Spleen (tissue), 11 donors: Measurements from ENCODE around the gene DDR2. TPM values are rescaled to one million over a fixed set of nuclear protein-coding genes. Genes with fewer than 3 reads are reported as not detected.

Experiments used
- DNase-seq: peaks from one replicate; pipeline ENCODE4 v3.0.0-alpha.2; 2020
- H3K27ac ChIP-seq, 8 donors: fragments of 200-600 bp; sonication (generic) in 7 of 8; 1 replicate in 4 of 8; 2 replicates in 4 of 8; pipeline versions ENCODE4 v1.5.0 to v1.8.0; 2016 to 2021; ENCODE audit warnings: inconsistent platforms in 4 of 8, mild to moderate bottlenecking in 4 of 8, moderate library complexity in 1 of 8
- H3K27me3 ChIP-seq, 7 donors: fragments of 200-600 bp; sonication (generic) in 6 of 7; replicated peaks in 1 of 7; 1 replicate in 4 of 7; 2 replicates in 3 of 7; pipeline versions ENCODE4 v1.5.0 to v1.8.0; 2016 to 2021; ENCODE audit warnings: inconsistent platforms in 3 of 7, mild to moderate bottlenecking in 1 of 7
- H3K36me3 ChIP-seq, 6 donors: fragments of 200-600 bp; sonication (generic) in 5 of 6; 1 replicate in 4 of 6; 2 replicates in 2 of 6; pipeline versions ENCODE4 v1.5.0 to v1.8.0; 2016 to 2021; ENCODE audit warnings: inconsistent platforms in 2 of 6
- H3K4me1 ChIP-seq, 6 donors: fragments of 200-600 bp; sonication (generic) in 5 of 6; 1 replicate in 3 of 6; 2 replicates in 3 of 6; pipeline versions ENCODE4 v1.5.0 to v1.8.0; 2016 to 2021; ENCODE audit warnings: inconsistent platforms in 3 of 6
- H3K4me3 ChIP-seq, 8 donors: fragments of 200-600 bp; sonication (generic) in 7 of 8; 1 replicate in 4 of 8; 2 replicates in 4 of 8; pipeline versions ENCODE4 v1.5.0 to v1.8.0; 2016 to 2021; ENCODE audit warnings: inconsistent platforms in 4 of 8, mild to moderate bottlenecking in 4 of 8, moderate library complexity in 2 of 8
- H3K9me3 ChIP-seq, 8 donors: fragments of 200-600 bp; sonication (generic) in 7 of 8; 1 replicate in 4 of 8; 2 replicates in 4 of 8; pipeline versions ENCODE4 v1.5.0 to v1.8.0; 2016 to 2021; ENCODE audit warnings: inconsistent platforms in 4 of 8
- CTCF ChIP-seq, 11 experiments: fragments of 200-600 bp in 7 of 11; fragments of 450-650 bp in 4 of 11; sonication (generic) in 4 of 11; IDR thresholded peaks in 8 of 11; conservative IDR thresholded peaks in 3 of 11; 1 replicate in 7 of 11; 2 replicates in 4 of 11; pipeline versions ENCODE4 v1.4.0 to v1.8.0; 2016 to 2021; ENCODE audit warnings: antibody characterized with exemption in 11 of 11, inconsistent platforms in 4 of 11, mild to moderate bottlenecking in 1 of 11
- POLR2A ChIP-seq, 3 donors: fragments of 450-650 bp; IDR thresholded peaks; one replicate each; pipeline ENCODE4 v1.5.1; 2017; ENCODE audit warnings: antibody characterized with exemption in 3 of 3, mild to moderate bottlenecking in 1 of 3
- POLR2AphosphoS5 ChIP-seq, 3 donors: sonication (generic); formaldehyde crosslinking; IDR thresholded peaks; one replicate each; pipeline ENCODE4 v1.5.1; 2017; ENCODE audit warnings: antibody characterized with exemption in 3 of 3
- WGBS, 5 donors: extraction: QIAGEN DNeasy Blood & Tissue Kit in 3 of 5; methylation state at CpG; one replicate each; pipeline versions ENCODE4 v1.1.5 to v1.1.7; 2013 to 2018; 5-methylcytosine and 5-hydroxymethylcytosine counted together
- intact Hi-C: fragments of 100-400 bp; cut with DNase I; formaldehyde crosslinking; loops from one replicate; pipeline ENCODE4 v1.15.0; 2023; ENCODE audit warnings: low total_unique reads
- polyA plus RNA-seq, 3 donors: library from polyadenylated mRNA; stranded (reverse); fragments of 200-250 nt; gene quantifications; one replicate each; pipeline ENCODE4 v1.2.1, GENCODE V29; 2013
- total RNA-seq, 7 donors: library from RNA; depleted of rRNA in 3 of 7; stranded (reverse); fragments of >200 nt in 3 of 7; fragmentation: NEBNext Ultra II Directional in 4 of 7; extraction: Animal tissue kit (Norgen Biotek cat#: 25700) in 4 of 7; gene quantifications; one replicate each; pipeline versions ENCODE4 v1.1.0 to v1.2.1, GENCODE V29; 2016 to 2021
- donor health status: healthy with polysubstance abuse.
- donor health status: DM: no; HTN: no; CAD: no; lungs with moderate emphysema.
- donor health status: DM: no; HTN: no; CAD: no.
- donor health status: Bipolar disorder and iron deficiency.
- donor health status: healthy.
- donor health status: DM: no; HTN: no; CAD: no.
- donor health status: DM: yes; HTN: yes; CAD: no.

DDR2 gene
- total and polyA plus RNA-seq, 10 donors: 1.1 to 20.8 (median 10.8) TPM

DNA sequence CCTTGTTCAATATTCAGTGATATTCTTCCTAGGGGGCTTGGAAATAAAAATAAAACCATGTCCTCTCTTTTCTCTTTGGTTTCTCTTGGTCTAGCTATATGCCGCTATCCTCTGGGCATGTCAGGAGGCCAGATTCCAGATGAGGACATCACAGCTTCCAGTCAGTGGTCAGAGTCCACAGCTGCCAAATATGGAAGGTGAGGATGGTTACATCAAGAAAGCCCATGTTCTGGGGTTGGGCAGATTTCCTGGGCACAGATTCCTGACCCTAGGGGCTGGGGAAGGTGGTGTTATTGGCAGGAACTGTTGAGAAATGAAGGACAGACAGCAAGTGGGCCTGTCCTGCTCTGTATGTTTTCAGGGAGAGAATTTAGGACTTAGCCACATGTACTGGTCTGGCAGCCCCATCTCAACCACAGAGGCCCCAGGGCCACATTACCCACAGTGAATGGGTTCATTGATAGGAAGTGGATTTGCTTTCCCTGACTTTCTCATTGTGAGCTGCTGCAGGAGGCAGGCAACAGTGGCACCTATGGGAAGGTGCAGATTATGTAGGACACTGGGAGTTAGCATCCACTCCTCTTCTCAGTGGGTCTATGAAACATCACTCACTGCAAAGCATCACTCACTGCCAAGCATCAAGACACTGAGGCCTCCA lies 120.9 kb downstream of the DDR2 start:
- no peaks in the 10 kb centered on the region for H3K4me1 ChIP-seq
- WGBS, 5 donors: 98 to 100% (median 100%) methylated on average over 1 of the region's 1 CpG
- TF ChIP-seq POLR2AphosphoS5 (IDR thresholded peaks at IDR 0.05) (no peak), POLR2A (IDR thresholded peaks at IDR 0.05) (no peak), CTCF (IDR thresholded peaks at IDR 0.05 in 8 of 11, conservative IDR thresholded peaks at IDR 0.05 in 3 of 11) (no peak)
- peaks cover 0 to 4% (median 0%) of the 10 kb centered on the region in 8 donors for H3K9me3 ChIP-seq
- H3K36me3 ChIP-seq: peaks cover 0 to 7% (median 0%) of the 10 kb centered on the region in 6 donors
- H3K4me3 ChIP-seq: no peak overlapping the region
- intact Hi-C loops: no loop called here
- no peak for DNase-seq
- no peak overlapping the region for H3K27ac ChIP-seq
- H3K27me3 ChIP-seq: no peaks in the 10 kb centered on the region

DNA sequence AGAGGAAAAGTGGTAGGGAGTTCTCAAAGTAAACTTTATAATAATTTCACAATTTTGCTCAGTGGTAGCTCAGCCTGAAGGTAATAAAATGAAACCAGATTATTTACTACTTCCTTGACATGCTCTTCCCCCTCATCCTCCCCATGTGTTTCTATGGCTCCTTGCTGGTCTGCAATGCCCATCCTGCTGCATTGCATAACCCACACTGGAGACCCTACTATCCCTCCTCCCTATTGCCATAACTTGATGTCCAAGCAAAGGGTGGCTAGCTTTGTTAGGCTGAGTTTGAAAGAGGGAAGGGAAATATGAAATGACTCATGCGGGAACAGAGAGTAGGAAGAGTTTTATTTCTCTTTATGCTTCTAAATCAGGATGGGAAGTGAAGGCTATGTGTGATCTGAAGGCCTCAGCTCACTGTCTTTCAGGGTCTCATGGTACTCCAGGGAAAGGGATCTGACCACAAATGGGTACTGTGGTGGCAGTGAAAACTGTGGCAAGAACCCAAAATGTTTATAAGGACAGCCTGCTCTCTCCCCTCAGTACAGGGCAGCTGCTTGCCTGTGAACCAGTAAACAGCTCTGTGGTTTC lies 121.8 kb downstream of the DDR2 start:
- no peaks in the 10 kb centered on the region for H3K4me1 ChIP-seq

GRCh38 chr1:162755306-162755705 lies 123.0 kb downstream of the DDR2 start:
- Histone ChIP-seq H3K27me3 (no peaks in the 10 kb centered on the region), H3K4me3 (no peak overlapping the region), H3K9me3 (peaks cover 0 to 4% (median 0%) of the 10 kb centered on the region in 8 donors), H3K36me3 (peaks cover 0 to 7% (median 0%) of the 10 kb centered on the region in 6 donors), H3K4me1 (no peaks in the 10 kb centered on the region), H3K27ac (no peak overlapping the region)
- intact Hi-C loops: no loop called here
- TF ChIP-seq POLR2AphosphoS5 (IDR thresholded peaks at IDR 0.05) (no peak), POLR2A (IDR thresholded peaks at IDR 0.05) (no peak), CTCF (IDR thresholded peaks at IDR 0.05 in 8 of 11, conservative IDR thresholded peaks at IDR 0.05 in 3 of 11) (no peak)
- DNase-seq: no peak
- WGBS, 5 donors: 84 to 96% (median 92%) methylated on average over 3 of the region's 3 CpGs

More for the DNA sequence above, 121.8 kb downstream of the DDR2 start:
- intact Hi-C loops: no loop called here
- TF ChIP-seq POLR2A (IDR thresholded peaks at IDR 0.05) (no peak), CTCF (IDR thresholded peaks at IDR 0.05 in 8 of 11, conservative IDR thresholded peaks at IDR 0.05 in 3 of 11) (no peak), POLR2AphosphoS5 (IDR thresholded peaks at IDR 0.05) (no peak)
- Histone ChIP-seq H3K27ac (no peak overlapping the region), H3K27me3 (no peaks in the 10 kb centered on the region), H3K9me3 (peaks cover 0 to 4% (median 0%) of the 10 kb centered on the region in 8 donors), H3K4me3 (no peak overlapping the region), H3K36me3 (peaks cover 0 to 7% (median 0%) of the 10 kb centered on the region in 6 donors)
- no peak for DNase-seq
- 74 to 93% (median 87%) methylated on average over 1 of the region's 1 CpG for WGBS, 5 donors

- no peak overlapping the region for H3K4me3 ChIP-seq
- H3K4me1 ChIP-seq: no peaks in the 10 kb centered on the region
- peaks cover 0 to 7% (median 0%) of the 10 kb centered on the region in 6 donors for H3K36me3 ChIP-seq
- TF ChIP-seq CTCF (IDR thresholded peaks at IDR 0.05 in 8 of 11, conservative IDR thresholded peaks at IDR 0.05 in 3 of 11) (no peak), POLR2A (IDR thresholded peaks at IDR 0.05) (no peak), POLR2AphosphoS5 (IDR thresholded peaks at IDR 0.05) (no peak)
- H3K27me3 ChIP-seq: no peaks in the 10 kb centered on the region
- no peak for DNase-seq
- intact Hi-C loops: no loop called here
- 82 to 92% (median 86%) methylated on average over 5 of the region's 5 CpGs for WGBS, 5 donors
- no peak overlapping the region for H3K27ac ChIP-seq
- H3K9me3 ChIP-seq: peaks cover 0 to 2% (median 0%) of the 10 kb centered on the region in 8 donors
These were observed 124.3 kb downstream of the DDR2 start for GRCh38 chr1:162756523-162756922.
